Smooth muscle cell (in vitro differentiated cells): ENCODE data around the gene MPRIP. TPM values are rescaled to one million over a fixed set of nuclear protein-coding genes. Genes with fewer than 3 reads are reported as not detected.

Source experiments
- DNase-seq: peaks from one replicate; lab custom pipeline; 2025; ENCODE audit not compliant: unreplicated experiment; lab: John Stamatoyannopoulos, UW
- H2AFZ ChIP-seq: fragments of 200-600 bp; sonication (generic); 2 replicates; pipeline ENCODE4 v1.6.0; 2016; ENCODE audit warnings: antibody characterized with exemption, low read depth, mild to moderate bottlenecking
- H3F3A ChIP-seq: fragments of 200-600 bp; sonication (generic); 2 replicates; pipeline ENCODE4 v1.6.0; 2017; ENCODE audit warnings: antibody characterized with exemption, low read depth
- H3K27ac ChIP-seq: fragments of 200-600 bp; sonication (generic); 2 replicates; pipeline ENCODE4 v1.5.1; 2016; ENCODE audit warnings: low read depth, mild to moderate bottlenecking
- H3K27me3 ChIP-seq: fragments of 200-600 bp; sonication (generic); 2 replicates; pipeline ENCODE4 v1.6.1; 2016; ENCODE audit warnings: low read depth, mild to moderate bottlenecking
- H3K36me3 ChIP-seq: fragments of 200-600 bp; sonication (generic); 2 replicates; pipeline ENCODE4 v1.5.1; 2016; ENCODE audit warnings: low read depth
- H3K4me1 ChIP-seq: fragments of 200-600 bp; sonication (generic); 2 replicates; pipeline ENCODE4 v1.5.1; 2016; ENCODE audit warnings: low read depth
- H3K4me2 ChIP-seq: fragments of 200-600 bp; sonication (generic); 2 replicates; pipeline ENCODE4 v1.6.0; 2016; ENCODE audit warnings: mild to moderate bottlenecking
- H3K4me3 ChIP-seq: fragments of 200-600 bp; sonication (generic); 2 replicates; pipeline ENCODE4 v1.5.1; 2016; ENCODE audit warnings: mild to moderate bottlenecking
- H3K79me2 ChIP-seq: fragments of 200-600 bp; sonication (generic); 2 replicates; pipeline ENCODE4 v1.6.0; 2016; ENCODE audit warnings: low read depth, mild to moderate bottlenecking
- H3K9ac ChIP-seq: fragments of 200-600 bp; sonication (generic); 2 replicates; pipeline ENCODE4 v1.6.0; 2016; ENCODE audit warnings: low read depth
- H3K9me3 ChIP-seq: fragments of 200-600 bp; sonication (generic); replicated peaks from 2 replicates; pipeline ENCODE4 v1.5.1; 2016; ENCODE audit warnings: low read depth
- H4K20me1 ChIP-seq: fragments of 200-600 bp; sonication (generic); 2 replicates; pipeline ENCODE4 v1.6.0; 2016; ENCODE audit warnings: low read depth
- WGBS: methylation state at CpG from one replicate; pipeline ENCODE4 v1.1.7; 2016; ENCODE audit warnings: low lambda C conversion rate; 5-methylcytosine and 5-hydroxymethylcytosine counted together
- polyA plus RNA-seq: library from polyadenylated mRNA; unstranded; fragments of >200 nt; fragmentation: Nextera tagmentation; extraction: Ambion mirVana; gene quantifications from 2 replicates; pipeline ENCODE4 v1.2.1, GENCODE V29; 2016
- total RNA-seq: library from RNA; depleted of rRNA; stranded (reverse); fragments of >200 nt; gene quantifications from 2 replicates; pipeline ENCODE4 v1.2.3, GENCODE V29; 2014
- TF ChIP-seq, protein P1 (sequence below): fragments of 200-600 bp; sonication (generic); IDR thresholded peaks from 2 replicates; pipeline ENCODE4 v1.5.1; 2017; ENCODE audit warnings: borderline replicate concordance, mild to moderate bottlenecking, antibody characterized with exemption; ENCODE audit not compliant: insufficient read depth, poor library complexity, severe bottlenecking

MPRIP gene
- total and polyA plus RNA-seq, 2 experiments from 2014 or later, result 58.8 to 69.3 TPM

DNA sequence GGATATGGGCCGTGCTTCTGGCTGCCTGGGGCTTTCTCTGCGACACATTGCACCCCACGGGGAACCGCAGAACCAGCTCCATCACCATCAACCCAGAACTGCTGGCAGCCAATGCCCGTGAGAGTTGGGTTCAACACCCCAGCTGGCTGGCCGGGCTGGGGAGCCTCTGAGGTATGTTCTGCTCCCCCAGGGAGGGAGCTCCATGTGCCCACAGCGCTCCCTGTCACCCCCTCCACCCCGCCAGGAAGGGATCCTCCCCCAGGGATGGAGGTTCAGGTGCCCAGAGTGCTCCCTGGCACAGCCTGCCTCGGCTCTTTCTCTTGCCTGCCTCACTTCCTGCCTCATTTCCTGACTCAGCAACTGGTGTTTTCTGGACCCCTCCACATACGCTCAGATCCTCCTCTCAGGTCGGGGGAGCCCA lies 24.2 kb upstream of the MPRIP start:
- DNase-seq, result no peak
- Histone ChIP-seq H3K4me3 (no peak overlapping the region), H3F3A (peaks cover 6% of the 10 kb centered on the region), H3K4me1 (peaks cover 14% of the 10 kb centered on the region), H3K27me3 (no peaks in the 10 kb centered on the region), H3K79me2 (no peaks in the 10 kb centered on the region), H4K20me1 (no peaks in the 10 kb centered on the region), H3K36me3 (no peaks in the 10 kb centered on the region), H3K9me3 (no peaks in the 10 kb centered on the region), H3K9ac (no peak overlapping the region), H2AFZ (no peak overlapping the region), H3K4me2 (no peak overlapping the region), H3K27ac (peak overlapping the region; percentile 66)
- 91% methylated on average over 11 of the region's 11 CpGs for WGBS
- TF ChIP-seq, protein P1, sequence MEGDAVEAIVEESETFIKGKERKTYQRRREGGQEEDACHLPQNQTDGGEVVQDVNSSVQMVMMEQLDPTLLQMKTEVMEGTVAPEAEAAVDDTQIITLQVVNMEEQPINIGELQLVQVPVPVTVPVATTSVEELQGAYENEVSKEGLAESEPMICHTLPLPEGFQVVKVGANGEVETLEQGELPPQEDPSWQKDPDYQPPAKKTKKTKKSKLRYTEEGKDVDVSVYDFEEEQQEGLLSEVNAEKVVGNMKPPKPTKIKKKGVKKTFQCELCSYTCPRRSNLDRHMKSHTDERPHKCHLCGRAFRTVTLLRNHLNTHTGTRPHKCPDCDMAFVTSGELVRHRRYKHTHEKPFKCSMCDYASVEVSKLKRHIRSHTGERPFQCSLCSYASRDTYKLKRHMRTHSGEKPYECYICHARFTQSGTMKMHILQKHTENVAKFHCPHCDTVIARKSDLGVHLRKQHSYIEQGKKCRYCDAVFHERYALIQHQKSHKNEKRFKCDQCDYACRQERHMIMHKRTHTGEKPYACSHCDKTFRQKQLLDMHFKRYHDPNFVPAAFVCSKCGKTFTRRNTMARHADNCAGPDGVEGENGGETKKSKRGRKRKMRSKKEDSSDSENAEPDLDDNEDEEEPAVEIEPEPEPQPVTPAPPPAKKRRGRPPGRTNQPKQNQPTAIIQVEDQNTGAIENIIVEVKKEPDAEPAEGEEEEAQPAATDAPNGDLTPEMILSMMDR, result no peak

DNA sequence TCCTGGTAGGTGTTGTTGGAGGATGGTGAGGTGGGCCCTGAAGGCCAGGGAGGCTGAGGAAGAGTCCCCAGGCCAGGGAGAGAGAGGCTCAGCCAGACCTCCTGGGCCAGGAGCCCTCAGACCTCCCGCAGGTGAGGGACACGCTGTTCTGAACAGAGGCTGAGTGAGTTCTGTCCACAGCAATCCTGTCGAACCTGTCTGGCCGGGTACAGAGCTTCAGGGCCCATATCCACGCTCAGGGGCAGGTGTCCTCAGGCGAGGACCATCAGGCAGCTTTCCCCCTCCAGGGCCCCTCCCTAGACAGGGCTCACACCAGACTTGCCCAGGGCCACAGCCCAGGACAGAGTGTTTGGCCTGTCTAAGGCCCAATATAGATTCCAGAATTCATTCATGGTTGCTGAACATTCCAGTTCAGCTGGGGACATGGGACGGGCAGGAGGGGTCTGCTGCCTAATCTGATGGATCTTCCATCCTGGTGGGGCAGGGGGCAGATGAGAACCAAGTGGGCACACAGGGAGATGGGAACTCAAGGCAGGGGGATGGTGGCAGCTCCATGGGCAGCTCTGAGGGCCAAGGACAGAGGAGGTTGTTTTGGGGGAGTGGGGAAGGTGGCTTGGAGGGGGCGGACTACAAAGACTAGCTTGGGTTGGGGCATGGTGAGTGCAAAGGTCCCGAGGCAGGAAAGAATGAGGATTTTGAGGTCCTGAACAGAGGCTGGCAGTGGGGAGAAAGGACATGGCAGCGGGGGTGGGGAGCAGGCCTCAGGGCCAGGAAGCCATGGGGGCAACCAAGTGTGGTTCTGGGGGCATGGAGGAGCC lies 23.4 kb upstream of the MPRIP start:
- Histone ChIP-seq H3K9ac (no peak overlapping the region), H2AFZ (no peak overlapping the region), H3K4me3 (no peak overlapping the region), H3K4me2 (no peak overlapping the region), H3K27ac (peak overlapping the region; percentile 66), H3K79me2 (no peaks in the 10 kb centered on the region), H3K27me3 (no peaks in the 10 kb centered on the region), H3K36me3 (no peaks in the 10 kb centered on the region), H4K20me1 (no peaks in the 10 kb centered on the region), H3K4me1 (peaks cover 14% of the 10 kb centered on the region), H3F3A (peaks cover 9% of the 10 kb centered on the region), H3K9me3 (no peaks in the 10 kb centered on the region)
- TF ChIP-seq, protein P1, result no peak
- WGBS, result 89% methylated on average over 10 of the region's 10 CpGs
- no peak for DNase-seq

DNA sequence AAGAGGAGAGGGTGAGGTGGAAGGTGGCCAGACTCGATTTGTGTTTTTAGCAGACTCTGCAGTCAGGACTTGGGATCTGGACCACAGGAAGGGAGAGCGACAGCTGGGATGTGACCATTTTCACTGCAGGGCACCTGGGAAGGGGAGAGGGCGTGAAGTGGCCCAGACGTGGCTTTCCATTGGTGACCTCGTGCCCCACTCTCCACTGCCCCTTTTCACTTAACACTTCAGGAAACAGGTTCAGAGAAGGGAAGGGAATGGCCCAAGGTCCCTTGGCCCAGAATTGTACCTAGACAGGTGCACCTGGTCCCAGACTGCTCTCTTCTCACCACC lies 22.9 kb upstream of the MPRIP start:
- WGBS, result 91% methylated on average over 5 of the region's 5 CpGs
- Histone ChIP-seq H3F3A (peaks cover 9% of the 10 kb centered on the region), H3K4me2 (no peak overlapping the region), H3K9me3 (no peaks in the 10 kb centered on the region), H2AFZ (no peak overlapping the region), H4K20me1 (no peaks in the 10 kb centered on the region), H3K9ac (no peak overlapping the region), H3K79me2 (no peaks in the 10 kb centered on the region), H3K27ac (peak overlapping the region; percentile 66), H3K4me1 (peaks cover 14% of the 10 kb centered on the region), H3K4me3 (no peak overlapping the region), H3K27me3 (no peaks in the 10 kb centered on the region), H3K36me3 (no peaks in the 10 kb centered on the region)
- DNase-seq, result no peak
- TF ChIP-seq, protein P1, result no peak
